ENCODE data around the gene CLIC4. TPM values are rescaled to one million over a fixed set of nuclear protein-coding genes. Genes with fewer than 3 reads are reported as not detected.

The CLIC4 gene
- total and polyA plus RNA-seq, 9 of the 15 experiments (the other 6 are each of a cell fraction or from before 2014, with no cell fraction given) = 16.0 to 67.5 (median 38.4) TPM

DNA sequence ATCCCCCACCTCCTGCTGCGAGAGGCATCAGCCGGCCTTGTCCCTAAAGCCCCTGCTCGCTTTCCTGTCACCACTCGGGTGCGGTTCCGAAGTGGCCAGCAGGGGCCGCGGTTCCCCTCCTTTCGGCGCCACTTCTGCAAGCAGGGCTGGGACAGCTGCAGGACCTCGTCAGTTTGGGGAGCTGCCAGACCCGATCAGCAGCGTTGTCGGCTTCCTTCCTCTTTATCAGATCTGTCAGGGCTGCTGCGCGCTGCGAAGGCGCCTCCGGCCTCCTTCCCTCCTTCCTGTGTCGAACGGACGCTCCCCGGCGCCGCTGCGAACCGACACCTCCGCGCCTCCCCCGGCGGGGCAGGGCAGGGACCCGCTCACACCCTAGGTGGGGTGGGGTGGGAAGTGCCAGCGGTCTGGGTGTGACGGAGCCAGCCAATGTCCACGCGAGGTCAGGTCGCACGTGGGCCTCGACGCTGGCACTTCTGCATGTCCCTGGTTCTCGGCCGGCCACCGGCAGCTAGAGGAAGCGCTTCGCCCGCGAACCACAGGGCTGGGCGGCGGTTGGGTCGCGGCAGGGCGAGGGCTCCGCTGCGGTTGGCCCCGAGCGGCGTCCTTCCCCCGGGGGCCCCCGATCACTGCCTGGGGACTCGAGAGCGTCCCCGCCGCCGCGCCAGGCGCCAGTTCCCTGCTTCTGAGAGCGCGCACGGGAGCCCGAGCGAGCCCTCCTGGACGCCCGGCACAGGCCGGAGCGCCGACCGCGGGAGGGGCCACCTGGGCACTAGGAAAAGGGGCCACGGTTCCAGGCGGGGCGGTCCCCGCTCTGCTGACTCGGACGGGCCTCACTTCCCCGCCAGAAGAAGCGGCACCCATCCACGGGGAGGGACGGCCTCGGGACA lies 103.0 kb downstream of the CLIC4 start:
- in situ Hi-C loops (cut with MboI) (loop anchor here (5.0 kb wide), 1 partner anchor 254 kb away; no protein-coding TSS in a partner anchor), intact Hi-C loops (cut with micrococcal nuclease) (loop anchor here (1.0 to 5.0 kb wide), 5 partner anchors 51 to 357 kb away; no protein-coding TSS in a partner anchor)
- peak overlapping the region; percentile 95 for H2AFZ ChIP-seq (ENCODE audit: low read depth, low read length)
- no peaks in the 10 kb centered on the region for H4K20me1 ChIP-seq (replicated peaks; ENCODE audit: control insufficient read depth, insufficient read depth, low read length)
- ChIA-PET CTCF (ENCODE audit: low intra/inter-chr PET ratio) (interaction anchor here (0.7 to 3.0 kb wide), 10 partner anchors 50 to 457 kb away, joined by 3 to 12 read pairs (median 5); no protein-coding TSS in a partner anchor), POLR2A (interaction anchor here (0.6 to 1.6 kb wide), 7 partner anchors 12 to 364 kb away, joined by 3 to 9 read pairs (median 3); no protein-coding TSS in a partner anchor)
- peak overlapping the region; percentile 73 for H3K4me2 ChIP-seq (ENCODE audit: insufficient read depth, low read length)
- H3K27ac ChIP-seq (ENCODE audit: extremely low read depth, low read depth, low read length) = peak overlapping the region; percentile 51; the same call in 2 of the 3 replicates
- no peaks in the 10 kb centered on the region for H3K36me3 ChIP-seq (ENCODE audit: control insufficient read depth, insufficient read depth, low read length)
- H3K4me1 ChIP-seq (replicated peaks in 1 of 2; ENCODE audit: control insufficient read depth in 2 of 2, insufficient read depth in 2 of 2, low read length in 2 of 2) = peaks cover 0 to 13% of the 10 kb centered on the region in 2 experiments; a peak in 2 of 5 replicates
- H3K4me3 ChIP-seq = peak overlapping the region; percentile 42
- peak; percentile 97 for ATAC-seq
- H3K9me3 ChIP-seq (replicated peaks; ENCODE audit: control insufficient read depth, insufficient read depth, low read depth, low read length) = no peaks in the 10 kb centered on the region
- H3K27me3 ChIP-seq (ENCODE audit: control insufficient read depth in 2 of 2, insufficient read depth in 2 of 2, low read length in 2 of 2) = peaks cover 7 to 11% of the 10 kb centered on the region in 2 experiments; a peak in 4 of 5 replicates
- no peaks in the 10 kb centered on the region for H3K9me1 ChIP-seq (ENCODE audit: control insufficient read depth, insufficient read depth, low read length)
- peak; percentile 84 to 95 (median 88) for DNase-seq (ENCODE audit: extremely low read depth in 1 of 4, low spot score in 3 of 4)
- FAIRE-seq = peak; percentile 92
- peak overlapping the region; percentile 14 to 87; a peak in 3 of 4 replicates for H3K9ac ChIP-seq (ENCODE audit: insufficient read depth in 1 of 2, low read depth in 2 of 2, low read length in 2 of 2)
- no peaks in the 10 kb centered on the region for H3K79me2 ChIP-seq (ENCODE audit: control insufficient read depth, insufficient read depth, low read length)
- BruUV-seq (replicated peaks) = no TSS peak
- 1% methylated on average over 75 of the region's 89 CpGs for WGBS (ENCODE audit: insufficient coverage, low coverage, missing lambda C conversion rate)
- TF ChIP-seq KLF13 (tag; IDR thresholded peaks at IDR 0.05; ENCODE audit: borderline replicate concordance, low read depth) = 0 out of 2 replicates have a peak, but pooled peaks have one; percentile 47
- TF ChIP-seq BRCA1 (IDR thresholded peaks at IDR 0.05) = no peak
- no peak for TF ChIP-seq BRCA1 (CRISPR knock-in tag; IDR thresholded peaks at IDR 0.05)
- TF ChIP-seq PRPF4 (IDR thresholded peaks at IDR 0.05; ENCODE audit: insufficient read depth, low read depth, low read length, poor library complexity, severe bottlenecking) = peak; percentile 26
- TF ChIP-seq NRF1 (conservative IDR thresholded peaks at IDR 0.05 in 1 of 2, IDR thresholded peaks at IDR 0.05 in 1 of 2) = peak; percentile 85 to 88
- TF ChIP-seq MEIS2 (IDR thresholded peaks at IDR 0.05; ENCODE audit: partially characterized antibody) = peak; percentile 88
- TF ChIP-seq, protein P1, sequence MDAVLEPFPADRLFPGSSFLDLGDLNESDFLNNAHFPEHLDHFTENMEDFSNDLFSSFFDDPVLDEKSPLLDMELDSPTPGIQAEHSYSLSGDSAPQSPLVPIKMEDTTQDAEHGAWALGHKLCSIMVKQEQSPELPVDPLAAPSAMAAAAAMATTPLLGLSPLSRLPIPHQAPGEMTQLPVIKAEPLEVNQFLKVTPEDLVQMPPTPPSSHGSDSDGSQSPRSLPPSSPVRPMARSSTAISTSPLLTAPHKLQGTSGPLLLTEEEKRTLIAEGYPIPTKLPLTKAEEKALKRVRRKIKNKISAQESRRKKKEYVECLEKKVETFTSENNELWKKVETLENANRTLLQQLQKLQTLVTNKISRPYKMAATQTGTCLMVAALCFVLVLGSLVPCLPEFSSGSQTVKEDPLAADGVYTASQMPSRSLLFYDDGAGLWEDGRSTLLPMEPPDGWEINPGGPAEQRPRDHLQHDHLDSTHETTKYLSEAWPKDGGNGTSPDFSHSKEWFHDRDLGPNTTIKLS (IDR thresholded peaks at IDR 0.05; ENCODE audit: borderline replicate concordance, low read depth) = no peak
- peak; percentile 95 for TF ChIP-seq NFIC (IDR thresholded peaks at IDR 0.05)
- peak in 1 of 2 experiments; percentile 60; a peak in 1 of 4 replicates for TF ChIP-seq ETV6 (IDR thresholded peaks at IDR 0.05; ENCODE audit: borderline replicate concordance in 1 of 2, low read depth in 2 of 2, low read length in 1 of 2)
- TF ChIP-seq ETV6 (CRISPR knock-in tag; IDR thresholded peaks at IDR 0.05; ENCODE audit: borderline replicate concordance) = 0 out of 2 replicates have a peak, but pooled peaks have one; percentile 52
- TF ChIP-seq PURB (CRISPR knock-in tag; IDR thresholded peaks at IDR 0.05; ENCODE audit: low read depth) = no peak
- TF ChIP-seq ZNF408 (CRISPR knock-in tag; IDR thresholded peaks at IDR 0.05; ENCODE audit: low read depth) = no peak
- no peak for TF ChIP-seq ZNF780A (CRISPR knock-in tag; IDR thresholded peaks at IDR 0.05)
- TF ChIP-seq LCOR (CRISPR knock-in tag; IDR thresholded peaks at IDR 0.05) = peak; percentile 98
- peak; percentile 90 for TF ChIP-seq XRCC5 (IDR thresholded peaks at IDR 0.05; ENCODE audit: low read depth, low read length)
- peak; percentile 53; the same call in 1 of the 2 replicates for TF ChIP-seq HMG20B (CRISPR knock-in tag; IDR thresholded peaks at IDR 0.05)
- no peak for TF ChIP-seq NUFIP1 (IDR thresholded peaks at IDR 0.05; ENCODE audit: partially characterized antibody)
- peak; percentile 98 for TF ChIP-seq HMGN3 (IDR thresholded peaks at IDR 0.05; ENCODE audit: borderline replicate concordance, extremely low read depth, insufficient read length, low read depth, low read length)
- TF ChIP-seq SMAD4 (CRISPR knock-in tag; conservative IDR thresholded peaks at IDR 0.05) = peak; percentile 90
- TF ChIP-seq ZNF75A (CRISPR knock-in tag; IDR thresholded peaks at IDR 0.05) = peak; percentile 57; the same call in 1 of the 2 replicates

All from K562 (cell line).